HG03175 (cell line): ENCODE data around the gene BAIAP2L1.

Experiments
- ATAC-seq: cut with Tn5 transposase; IDR thresholded peaks from one replicate; pipeline ENCODE4 v1.9.1; 2021; ENCODE audit warnings: mild to moderate bottlenecking, moderate library complexity; ENCODE audit not compliant: unreplicated experiment

BAIAP2L1 gene

GRCh38 chr7:98360221-98361130, 40.4 kb downstream of the BAIAP2L1 start:
- ATAC-seq, result no peak

GRCh38 chr7:98359395-98359794, 41.5 kb downstream of the BAIAP2L1 start:
- no peak for ATAC-seq

- no peak for ATAC-seq
These were observed 42.2 kb downstream of the BAIAP2L1 start for GRCh38 chr7:98358706-98359105.

- ATAC-seq, result no peak
These were observed 43.1 kb downstream of the BAIAP2L1 start for GRCh38 chr7:98357751-98358161.

- ATAC-seq, result no peak
These were observed 45.7 kb downstream of the BAIAP2L1 start for GRCh38 chr7:98355250-98355538.

- no peak for ATAC-seq
These were observed 46.2 kb downstream of the BAIAP2L1 start for GRCh38 chr7:98354511-98355249.

GRCh38 chr7:98354052-98354451, 46.8 kb downstream of the BAIAP2L1 start:
- ATAC-seq, result no peak

- ATAC-seq, result no peak
These were observed 48.3 kb downstream of the BAIAP2L1 start for GRCh38 chr7:98352621-98353020.

- ATAC-seq, result no peak
These were observed 49.8 kb downstream of the BAIAP2L1 start for GRCh38 chr7:98351136-98351535.

- no peak for ATAC-seq
These were observed 52.0 kb downstream of the BAIAP2L1 start for GRCh38 chr7:98348726-98349474.

- no peak for ATAC-seq
These were observed 54.3 kb downstream of the BAIAP2L1 start for GRCh38 chr7:98346515-98347069.

GRCh38 chr7:98341106-98341505, 59.8 kb downstream of the BAIAP2L1 start:
- no peak for ATAC-seq

- no peak for ATAC-seq
These were observed 61.8 kb downstream of the BAIAP2L1 start for GRCh38 chr7:98339043-98339442.

GRCh38 chr7:98338441-98338840, 62.4 kb downstream of the BAIAP2L1 start:
- no peak for ATAC-seq

GRCh38 chr7:98335411-98335977, 65.4 kb downstream of the BAIAP2L1 start:
- ATAC-seq, result no peak

- ATAC-seq, result no peak
These were observed 66.8 kb downstream of the BAIAP2L1 start for GRCh38 chr7:98334081-98334480.

- no peak for ATAC-seq
These were observed 69.9 kb downstream of the BAIAP2L1 start for GRCh38 chr7:98330926-98331529.

GRCh38 chr7:98329791-98330373, 71.0 kb downstream of the BAIAP2L1 start:
- no peak for ATAC-seq

- no peak for ATAC-seq
These were observed 71.6 kb downstream of the BAIAP2L1 start for GRCh38 chr7:98329100-98329790.
